HepG2 (cell line): ENCODE data around the gene SPRYD4. TPM values are rescaled to one million over a fixed set of nuclear protein-coding genes. Genes with fewer than 3 reads are reported as not detected.

ENCODE experiments used
- ATAC-seq: fragments of 200-7000 bp; cut with Tn5 transposase; 3 replicates; pipeline ENCODE4 v1.9.1; 2020; ENCODE audit warnings: mild to moderate bottlenecking, moderate library complexity
- BruUV-seq: library from RNA; stranded (reverse); fragments of 400-500 nt; replicated peaks from 2 replicates; lab custom pipeline; 2021; lab: Mats Ljungman, UMichigan
- CTCF ChIA-PET: fragments of 300-600 bp; formaldehyde crosslinking; extraction: SDS; loops from one replicate; lab custom pipeline; 2021; ENCODE audit warnings: low total read pairs, inconsistent platforms, low intra/inter-chr PET ratio; lab: Yijun Ruan, JAX
- POLR2A ChIA-PET: fragments of 350-600 bp; sonication (Branson Sonifier 250); formaldehyde crosslinking; loops from one replicate; lab custom pipeline; 2020; ENCODE audit warnings: antibody characterized with exemption, inconsistent platforms; lab: Yijun Ruan, JAX
- DNase-seq: peaks from one replicate; pipeline ENCODE4 v3.0.0-alpha.2; 2015; ENCODE audit warnings: low spot score
- FAIRE-seq: peaks from 3 replicates; lab custom pipeline; 2011; peaks lifted over from hg19 to GRCh38; lab: Jason Lieb, UNC
- H2AFZ ChIP-seq: one replicate; pipeline ENCODE4 v1.6.1; 2011; ENCODE audit warnings: low read length, inconsistent platforms
- H3K27ac ChIP-seq: fragments of 300-600 bp; 3 replicates; pipeline ENCODE4 v1.8.0; 2011; ENCODE audit warnings: mixed run types, mild to moderate bottlenecking, mixed read lengths, low read length, inconsistent platforms; ENCODE audit not compliant: insufficient read depth; ENCODE audit errors: extremely low read length
- H3K27me3 ChIP-seq, 2 experiments: fragments of 200-600 bp in 1 of 2; 2 replicates in 1 of 2; 3 replicates in 1 of 2; pipeline versions ENCODE4 v1.6.0 to v1.8.0; 2011; ENCODE audit warnings: low read length in 2 of 2, mild to moderate bottlenecking in 2 of 2, moderate library complexity in 2 of 2, inconsistent platforms in 1 of 2; ENCODE audit not compliant: insufficient read depth in 2 of 2, control insufficient read depth in 1 of 2
- H3K36me3 ChIP-seq, 2 experiments: fragments of 200-600 bp in 1 of 2; replicated peaks in 1 of 2; 2 replicates in 1 of 2; 3 replicates in 1 of 2; pipeline versions ENCODE4 v1.5.1 to v1.8.0; 2011; ENCODE audit warnings: low read length in 2 of 2, inconsistent platforms in 1 of 2; ENCODE audit not compliant: insufficient read depth in 2 of 2, control insufficient read depth in 1 of 2
- H3K4me1 ChIP-seq: 2 replicates; pipeline ENCODE4 v1.5.1; 2012; ENCODE audit warnings: low read length, inconsistent platforms; ENCODE audit not compliant: insufficient read depth
- H3K4me2 ChIP-seq: 2 replicates; pipeline ENCODE4 v1.6.0; 2011; ENCODE audit warnings: low read depth, low read length, inconsistent platforms
- H3K4me3 ChIP-seq, 3 experiments: fragments of 200-600 bp in 1 of 3; sonication (generic), shearing (Covaris generic) in 1 of 3; replicated peaks in 1 of 3; 2 replicates each; pipeline ENCODE4 v1.5.1; 2011 to 2016; ENCODE audit warnings: low read length in 3 of 3, inconsistent platforms in 2 of 3, low read depth in 2 of 3, mild to moderate bottlenecking in 2 of 3, control low read depth in 1 of 3, mixed read lengths in 1 of 3; ENCODE audit not compliant: insufficient read depth in 1 of 3
- H3K79me2 ChIP-seq: one replicate; pipeline ENCODE4 v1.6.1; 2011; ENCODE audit warnings: low read length, inconsistent platforms; ENCODE audit not compliant: insufficient read depth
- H3K9ac ChIP-seq: 2 replicates; pipeline ENCODE4 v1.6.0; 2011; ENCODE audit warnings: mild to moderate bottlenecking, low read depth, low read length, inconsistent platforms; ENCODE audit not compliant: insufficient read depth
- H3K9me3 ChIP-seq: 2 replicates; pipeline ENCODE4 v1.5.1; 2012; ENCODE audit warnings: mild to moderate bottlenecking, low read length
- H4K20me1 ChIP-seq: 2 replicates; pipeline ENCODE4 v1.6.0; 2011; ENCODE audit warnings: inconsistent platforms, mild to moderate bottlenecking, low read length, moderate library complexity; ENCODE audit not compliant: insufficient read depth
- AHR ChIP-seq: IDR thresholded peaks from 2 replicates; pipeline ENCODE4 v1.6.1; 2018; ENCODE audit warnings: missing genetic modification reagents, missing compliant biosample characterization
- ATF4 ChIP-seq, 2 experiments: fragments of 450-650 bp in 1 of 2; sonication (generic) in 1 of 2; formaldehyde crosslinking; IDR thresholded peaks; 2 replicates each; pipeline versions ENCODE4 v1.5.0 to v1.8.0; 2020 to 2022; ENCODE audit warnings: mild to moderate bottlenecking in 1 of 2, missing genetic modification reagents in 1 of 2
- HNRNPLL ChIP-seq: fragments of 200-400 bp; formaldehyde crosslinking; IDR thresholded peaks from 2 replicates; pipeline ENCODE4 v1.6.1; 2017; ENCODE audit warnings: mild to moderate bottlenecking, low read depth, low read length; ENCODE audit not compliant: poor library complexity, severe bottlenecking
- HNRNPUL1 ChIP-seq: fragments of 200-400 bp; formaldehyde crosslinking; IDR thresholded peaks from 2 replicates; pipeline ENCODE4 v1.6.1; 2017; ENCODE audit warnings: low read depth, mild to moderate bottlenecking, low read length, moderate library complexity
- HOMEZ ChIP-seq: IDR thresholded peaks from 2 replicates; pipeline ENCODE4 v1.6.1; 2016; ENCODE audit warnings: low read depth
- MAFF ChIP-seq: IDR thresholded peaks from 2 replicates; pipeline ENCODE4 v1.6.1; 2011; ENCODE audit warnings: low read depth, low read length, improper control_type of control experiment
- NFE2L2 ChIP-seq: fragments of 150-350 bp; IDR thresholded peaks from 2 replicates; pipeline ENCODE4 v1.6.1; 2014; ENCODE audit warnings: low read length
- PHF20 ChIP-seq: sonication (generic); formaldehyde crosslinking; IDR thresholded peaks from 2 replicates; pipeline ENCODE4 v1.5.0; 2020; ENCODE audit warnings: mild to moderate bottlenecking, missing genetic modification reagents
- POLR2A ChIP-seq, 2 experiments: IDR thresholded peaks; 2 replicates each; pipeline ENCODE4 v1.6.1; 2011; ENCODE audit warnings: low read depth in 2 of 2, low read length in 2 of 2, mild to moderate bottlenecking in 1 of 2, moderate library complexity in 1 of 2; ENCODE audit not compliant: insufficient read depth in 1 of 2
- RARG ChIP-seq: sonication (generic); formaldehyde crosslinking; IDR thresholded peaks from 2 replicates; pipeline ENCODE4 v1.4.0; 2020; ENCODE audit warnings: low read depth, mild to moderate bottlenecking, missing genetic modification reagents
- ZBTB37 ChIP-seq: sonication (generic); formaldehyde crosslinking; IDR thresholded peaks from 2 replicates; pipeline ENCODE4 v1.4.0; 2020; ENCODE audit warnings: mild to moderate bottlenecking, missing genetic modification reagents
- ZBTB42 ChIP-seq: sonication (generic); formaldehyde crosslinking; IDR thresholded peaks from 2 replicates; pipeline ENCODE4 v1.5.0; 2020; ENCODE audit warnings: mild to moderate bottlenecking, missing genetic modification reagents
- ZMAT3 ChIP-seq: sonication (generic); formaldehyde crosslinking; conservative IDR thresholded peaks from 2 replicates; pipeline ENCODE4 v1.7.0; 2021; ENCODE audit warnings: missing genetic modification reagents
- ZMYM3 ChIP-seq: sonication (generic); formaldehyde crosslinking; IDR thresholded peaks from 2 replicates; pipeline ENCODE4 v1.5.1; 2020; ENCODE audit warnings: mild to moderate bottlenecking, missing genetic modification reagents
- ZNF335 ChIP-seq: sonication (generic); formaldehyde crosslinking; IDR thresholded peaks from 2 replicates; pipeline ENCODE4 v1.4.0; 2020; ENCODE audit warnings: missing genetic modification reagents
- ZNF562 ChIP-seq: sonication (generic); formaldehyde crosslinking; IDR thresholded peaks from 2 replicates; pipeline ENCODE4 v1.8.0; 2022; ENCODE audit warnings: missing genetic modification reagents, borderline replicate concordance
- ZNF563 ChIP-seq: sonication (generic); formaldehyde crosslinking; IDR thresholded peaks from 2 replicates; pipeline ENCODE4 v1.8.0; 2022; ENCODE audit warnings: mild to moderate bottlenecking, moderate library complexity, missing genetic modification reagents
- ZNF607 ChIP-seq: sonication (generic); formaldehyde crosslinking; IDR thresholded peaks from 2 replicates; pipeline ENCODE4 v1.5.1; 2020; ENCODE audit warnings: missing genetic modification reagents, mild to moderate bottlenecking, borderline replicate concordance
- ZNF773 ChIP-seq: sonication (generic); formaldehyde crosslinking; IDR thresholded peaks from 2 replicates; pipeline ENCODE4 v1.4.0; 2020; ENCODE audit warnings: missing genetic modification reagents, borderline replicate concordance
- WGBS: methylation state at CpG from one replicate; pipeline ENCODE4 v1.1.6; 2017; ENCODE audit warnings: low lambda C conversion rate; 5-methylcytosine and 5-hydroxymethylcytosine counted together
- in situ Hi-C: cut with HindIII; loops from 2 replicates; pipeline ENCODE4 v1.10.0; 2017; ENCODE audit warnings: low pct_unique_long_range_greater_than_20kb; ENCODE audit not compliant: extremely low pct_ligation_motif_present
- intact Hi-C: fragments of 100-400 bp; cut with micrococcal nuclease; formaldehyde crosslinking; loops from one replicate; pipeline ENCODE4 v1.10.0; 2022; ENCODE audit not compliant: unreplicated experiment
- polyA plus RNA-seq, 8 experiments: library from polyadenylated mRNA; depleted of rRNA in 3 of 8; stranded (reverse) in 7 of 8; unstranded in 1 of 8; fragments of >200 nt; fragmentation: Illumina TruSeq in 4 of 8; extraction: Trizol in 4 of 8; gene quantifications; 2 replicates each; pipeline versions ENCODE4 v1.2.1 to v1.2.3, GENCODE V29; 2011 to 2016; ENCODE audit warnings: low read depth in 4 of 8, missing spikeins in 1 of 8, mixed read lengths in 1 of 8; ENCODE audit not compliant: insufficient read depth in 1 of 8
- total RNA-seq, 5 experiments: library from RNA; depleted of rRNA; stranded (reverse); fragments of >200 nt; fragmentation: Illumina TruSeq; extraction: Trizol; gene quantifications; 2 replicates each; pipeline ENCODE4 v1.2.3, GENCODE V29; 2016; ENCODE audit warnings: low read depth in 1 of 5

SPRYD4 gene
- total and polyA plus RNA-seq, 2 of the 13 experiments (the other 11 are each of a cell fraction or from before 2014, with no cell fraction given), result 3.9 to 4.5 TPM

- H4K20me1 ChIP-seq, result no peaks in the 10 kb centered on the region
- ChIA-PET CTCF (no interaction called here), POLR2A (interaction anchor here (0.6 to 1.8 kb wide), 18 partner anchors 9 to 360 kb away, joined by 3 to 10 read pairs (median 3); partner anchors contain the start of genes APOF, CNPY2, COQ10A and ESYT1)
- ATAC-seq (peak; percentile 95), FAIRE-seq (peak; percentile 61), DNase-seq (peak; percentile 76)
- peak within 1 kb of the TSS; percentile 93 for H3K4me2 ChIP-seq
- H3K79me2 ChIP-seq, result no peaks in the 10 kb centered on the region
- H2AFZ ChIP-seq, result no peak within 1 kb of the TSS
- intact Hi-C loops, result no loop called here
- no peak within 1 kb of the TSS for H3K27ac ChIP-seq
- H3K36me3 ChIP-seq, result no peaks in the 10 kb centered on the region
- WGBS, result 45% methylated on average over 51 of the region's 59 CpGs
- in situ Hi-C loops, result no loop called here
- no peaks in the 10 kb centered on the region for H3K27me3 ChIP-seq
- peak within 1 kb of the TSS; percentile 61 for H3K9ac ChIP-seq
- BruUV-seq, result no TSS peak
- H3K4me1 ChIP-seq, result peaks cover 34% of the 10 kb centered on the region
- H3K9me3 ChIP-seq, result no peaks in the 10 kb centered on the region
- H3K4me3 ChIP-seq, result peak within 1 kb of the TSS; percentile 65 to 85 (median 79)
- TF ChIP-seq ZNF607 (CRISPR knock-in tag) (peak; percentile 64), HNRNPUL1 (no peak), NFE2L2 (no peak), MAFF (no peak), PHF20 (CRISPR knock-in tag) (no peak), ZNF335 (CRISPR knock-in tag) (0 out of 2 replicates have a peak, but pooled peaks have one; percentile 58), HNRNPLL (peak; percentile 61), RARG (CRISPR knock-in tag) (no peak), ATF4 (CRISPR knock-in tag; IDR thresholded peaks at IDR 0.05) (peak in 1 of 2 experiments; percentile 62; a peak in 1 of 4 replicates), ZMYM3 (no peak), HOMEZ (CRISPR knock-in tag) (no peak), ZMAT3 (CRISPR knock-in tag) (peak; percentile 91; the same call in 1 of the 2 replicates), ZNF773 (CRISPR knock-in tag) (peak; percentile 93; the same call in 1 of the 2 replicates), ZBTB37 (CRISPR knock-in tag) (no peak), ZBTB42 (CRISPR knock-in tag) (no peak), AHR (peak; percentile 82; the same call in 1 of the 2 replicates), POLR2A (IDR thresholded peaks at IDR 0.05; ENCODE audit: insufficient read depth in 1 of 2, low read depth in 2 of 2, low read length in 2 of 2) (peak in 1 of 2 experiments; percentile 66; a peak in 2 of 4 replicates), ZNF562 (CRISPR knock-in tag) (peak; percentile 88; the same call in 1 of the 2 replicates), ZNF563 (CRISPR knock-in tag) (peak; percentile 89; the same call in 1 of the 2 replicates)
Observed at GRCh38 chr12:56488041-56488955, 19.9 kb downstream of the SPRYD4 start, which contains the start of gene GLS2. Gene GLS2, minus strand, starts transcription at chr12:56488161. Its CDS starts 43 bp downstream, at chr12:56488118.
